Measurements from ENCODE around the gene BANK1.

GRCh38 chr4:101756181-101756580, 34.3 kb upstream of the BANK1 start:
- TF ChIP-seq POLR2AphosphoS5 (IDR thresholded peaks at IDR 0.05; ENCODE audit: borderline replicate concordance, low read depth, low read length), result no peak
- TF ChIP-seq EZH2 (IDR thresholded peaks at IDR 0.05), result no peak

All from SK-N-MC (cell line).